Fibroblast of pulmonary artery (primary cell): ENCODE results near the gene GPR31.

Experiments
- DNase-seq: peaks from one replicate; pipeline ENCODE4 v3.0.0-alpha.2; 2010; ENCODE audit warnings: low read depth
- H3K4me3 ChIP-seq: replicated peaks from 2 replicates; pipeline ENCODE4 v1.5.1; 2011; ENCODE audit warnings: low read depth, mild to moderate bottlenecking, control low read depth, low read length, moderate library complexity
- CTCF ChIP-seq: IDR thresholded peaks from 2 replicates; pipeline ENCODE4 v1.5.1; 2011; ENCODE audit warnings: mild to moderate bottlenecking, control low read depth, low read length, inconsistent platforms; ENCODE audit errors: missing control alignments

GPR31 gene

DNA sequence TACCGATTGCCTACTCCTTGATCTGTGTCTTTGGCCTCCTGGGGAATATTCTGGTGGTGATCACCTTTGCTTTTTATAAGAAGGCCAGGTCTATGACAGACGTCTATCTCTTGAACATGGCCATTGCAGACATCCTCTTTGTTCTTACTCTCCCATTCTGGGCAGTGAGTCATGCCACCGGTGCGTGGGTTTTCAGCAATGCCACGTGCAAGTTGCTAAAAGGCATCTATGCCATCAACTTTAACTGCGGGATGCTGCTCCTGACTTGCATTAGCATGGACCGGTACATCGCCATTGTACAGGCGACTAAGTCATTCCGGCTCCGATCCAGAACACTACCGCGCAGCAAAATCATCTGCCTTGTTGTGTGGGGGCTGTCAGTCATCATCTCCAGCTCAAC, 21.4 kb downstream of the GPR31 start:
- no peak overlapping the region for H3K4me3 ChIP-seq
- no peak for TF ChIP-seq CTCF
- no peak for DNase-seq

DNA sequence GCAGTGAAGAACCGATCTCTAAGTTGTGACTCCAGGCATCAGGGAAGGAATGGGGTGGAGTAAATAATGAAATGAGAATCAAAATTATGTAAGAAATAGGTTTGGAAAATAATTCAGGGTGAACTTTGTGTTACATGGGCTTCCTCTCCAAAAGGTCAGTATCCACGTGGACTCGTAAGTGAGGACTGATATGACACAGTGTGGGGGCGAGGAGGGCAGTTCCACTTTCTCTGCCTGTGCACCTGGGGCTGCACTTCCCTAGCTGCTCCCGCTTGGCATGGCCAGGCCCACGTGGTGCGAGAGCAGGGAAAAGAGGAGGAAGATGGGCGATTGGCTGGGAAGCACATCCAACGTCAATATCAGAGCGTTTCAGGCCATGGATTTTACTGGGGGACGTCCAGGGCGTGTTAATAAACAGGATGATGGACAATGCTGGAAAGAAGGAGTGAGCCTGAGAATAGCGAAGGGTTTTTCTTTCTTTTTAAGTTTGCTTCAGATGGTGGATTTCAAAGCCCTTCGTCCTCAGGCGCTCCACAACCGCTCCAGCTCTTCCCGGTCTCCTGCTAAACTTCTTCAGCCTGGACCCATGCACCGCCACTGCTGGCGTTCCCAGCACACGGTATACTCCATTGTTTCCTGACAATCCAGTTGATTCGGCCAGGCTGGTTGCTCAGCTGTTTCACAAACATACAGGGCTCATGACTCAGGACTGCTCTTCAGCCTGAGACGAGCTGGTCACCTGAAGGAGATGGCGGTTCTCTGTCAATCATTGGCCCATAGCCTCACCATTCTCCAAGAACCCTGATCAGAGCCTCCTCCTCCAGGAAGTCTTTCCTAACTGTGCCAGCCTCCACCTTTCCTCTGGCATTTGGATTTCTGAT, 23.1 kb downstream of the GPR31 start:
- DNase-seq = no peak
- no peak overlapping the region for H3K4me3 ChIP-seq
- TF ChIP-seq CTCF = no peak

DNA sequence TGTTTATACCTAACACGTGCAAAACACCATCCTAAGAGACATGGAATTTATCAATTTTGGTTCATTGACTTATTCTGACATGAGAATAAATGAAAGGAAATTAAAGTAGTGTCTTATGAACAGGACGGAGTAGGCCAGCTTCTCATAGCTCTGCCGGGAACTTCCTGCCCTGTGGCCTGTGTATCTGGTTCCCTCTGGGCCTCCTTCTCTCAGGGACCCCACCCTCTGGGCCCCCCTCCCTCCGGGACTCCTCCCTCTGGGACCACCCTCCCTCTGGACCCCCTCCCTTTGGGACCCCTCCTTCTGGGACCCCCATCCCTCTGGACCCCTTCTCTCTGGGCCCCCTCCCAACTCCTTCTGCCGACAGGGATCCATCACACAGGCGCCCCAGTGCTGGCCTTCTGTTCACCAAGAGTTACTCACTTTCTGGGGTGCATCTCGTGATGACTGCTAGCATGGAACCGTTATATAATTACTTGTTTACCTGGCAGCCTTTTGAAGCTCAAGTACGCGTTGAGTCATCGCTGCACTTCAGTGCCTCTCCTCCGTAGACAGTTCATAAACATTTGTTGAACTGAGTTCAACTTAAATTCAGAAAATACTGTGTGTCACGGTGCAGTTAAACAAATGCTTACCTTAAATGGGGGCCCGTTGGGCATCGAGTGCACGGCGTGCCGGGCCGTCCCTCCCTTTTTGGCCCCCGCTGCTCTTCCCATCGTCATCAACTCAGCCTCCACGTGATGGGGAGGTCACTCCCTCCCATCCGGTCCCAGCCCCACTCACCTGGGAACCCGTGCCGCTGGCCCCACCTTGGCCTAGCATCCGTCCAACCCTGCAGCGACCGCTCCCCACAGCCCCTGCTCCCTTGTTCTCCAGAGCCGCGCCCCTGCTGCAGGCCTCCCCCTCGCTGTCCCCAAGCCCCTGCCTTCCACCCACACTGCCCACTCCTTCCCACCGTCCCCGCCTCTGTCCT, 26.8 kb downstream of the GPR31 start:
- H3K4me3 ChIP-seq = no peak overlapping the region
- no peak for DNase-seq

DNA sequence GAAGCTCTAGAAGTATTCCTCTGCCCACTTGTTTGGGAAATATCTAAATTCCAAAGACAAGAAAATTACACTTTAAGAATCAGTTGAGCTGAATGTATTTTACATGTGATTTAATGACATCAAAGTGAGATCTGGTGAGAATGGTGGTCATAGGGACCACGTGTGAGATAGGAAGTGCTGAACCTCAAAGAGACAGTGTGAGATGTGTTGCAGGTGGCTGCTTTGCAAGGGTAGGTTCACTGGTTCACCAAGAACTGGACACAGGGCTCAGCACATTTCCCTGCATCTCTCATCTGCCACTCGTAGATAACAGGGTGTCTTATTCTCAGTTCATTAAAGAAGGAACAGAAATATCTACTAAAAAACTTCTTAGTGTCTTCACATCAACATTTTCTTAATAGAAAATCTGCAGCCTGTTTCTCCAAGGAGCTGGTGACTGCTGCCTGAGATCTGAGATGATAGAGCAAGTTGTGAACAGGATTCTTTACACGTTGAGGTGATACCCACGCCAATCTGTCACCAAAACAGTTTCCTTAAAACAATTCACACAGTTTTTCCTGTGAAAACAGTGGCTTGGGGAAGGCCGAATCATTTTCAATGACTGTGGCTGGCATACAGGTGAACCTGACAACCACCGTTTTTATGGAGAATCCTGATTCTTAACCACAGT, 27.6 kb downstream of the GPR31 start:
- H3K4me3 ChIP-seq = no peak overlapping the region
- no peak for DNase-seq
- no peak for TF ChIP-seq CTCF

More for the DNA sequence above, 26.8 kb downstream of the GPR31 start:
- TF ChIP-seq CTCF = no peak

- no peak for DNase-seq
- no peak for TF ChIP-seq CTCF
- H3K4me3 ChIP-seq = no peak overlapping the region
Observed at GRCh38 chr6:167129562-167129961, 28.2 kb downstream of the GPR31 start.

GRCh38 chr6:167129159-167129558, 28.6 kb downstream of the GPR31 start:
- TF ChIP-seq CTCF = no peak
- no peak for DNase-seq
- no peak overlapping the region for H3K4me3 ChIP-seq
